ENCODE measurements around the gene DNASE1L1.

GRCh38 chrX:154366666-154367055 lies 42.4 kb downstream of the DNASE1L1 start:
- TF ChIP-seq CTCF (IDR thresholded peaks at IDR 0.05; ENCODE audit: insufficient read depth, low read depth, low read length) (no peak), EZH2 (IDR thresholded peaks at IDR 0.05; ENCODE audit: insufficient read depth, low read length) (no peak)
